HG03457 (cell line): ENCODE results near the gene WBP2.
A peak's percentile ranks its signal among the peaks of the same experiment; 100 is the strongest.
"Not testable (repeated sequence)": the region's sequence is repeated elsewhere in the genome, so short reads cannot be mapped to it uniquely, and the experiment has no call there.

Experiments
- ATAC-seq: cut with Tn5 transposase; IDR thresholded peaks from one replicate; pipeline ENCODE4 v1.9.1; 2021; ENCODE audit warnings: moderate number of reproducible peaks; ENCODE audit not compliant: unreplicated experiment

The WBP2 gene

DNA sequence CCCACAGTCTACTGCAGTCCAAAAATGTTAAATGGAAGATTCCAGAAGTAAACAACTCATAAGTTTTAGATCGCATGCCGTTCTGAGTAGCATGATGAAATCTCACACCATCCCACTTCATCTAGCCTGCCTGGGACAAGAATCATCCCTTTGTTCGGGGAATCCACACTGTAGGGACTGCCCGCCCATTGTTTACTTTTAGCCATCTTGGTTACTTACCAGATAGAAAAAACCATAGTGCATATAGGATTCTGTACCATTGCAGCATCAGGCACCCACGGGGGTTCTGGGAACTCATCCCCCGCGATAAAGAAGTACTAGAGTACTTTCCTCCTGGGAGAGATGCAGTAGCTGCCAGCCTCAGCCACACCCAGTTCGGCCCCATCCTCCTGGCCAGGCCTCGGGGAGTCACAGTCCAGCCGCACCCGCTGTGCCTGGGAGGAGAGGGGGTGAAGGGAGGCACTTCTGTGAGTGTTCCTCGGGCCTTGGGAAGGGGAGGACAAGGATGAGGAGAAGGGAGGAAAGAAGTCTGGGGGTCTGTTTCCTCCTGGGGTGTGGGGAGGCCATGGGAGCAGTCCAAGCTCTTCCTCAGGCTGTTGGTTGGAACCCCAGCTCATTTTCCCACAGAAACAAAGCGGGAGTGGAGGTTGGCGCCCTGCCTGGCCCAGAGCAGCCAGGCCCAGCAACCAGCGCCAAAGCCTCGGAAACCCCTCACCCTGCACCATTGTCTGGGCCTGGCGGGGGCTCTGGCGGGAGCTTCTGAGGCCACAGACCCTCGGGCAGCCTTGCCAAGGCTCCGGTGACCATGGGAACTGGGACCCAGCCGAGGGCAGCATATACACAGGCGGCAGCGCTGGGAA, 14.4 kb upstream of the WBP2 start:
- no peak for ATAC-seq

DNA sequence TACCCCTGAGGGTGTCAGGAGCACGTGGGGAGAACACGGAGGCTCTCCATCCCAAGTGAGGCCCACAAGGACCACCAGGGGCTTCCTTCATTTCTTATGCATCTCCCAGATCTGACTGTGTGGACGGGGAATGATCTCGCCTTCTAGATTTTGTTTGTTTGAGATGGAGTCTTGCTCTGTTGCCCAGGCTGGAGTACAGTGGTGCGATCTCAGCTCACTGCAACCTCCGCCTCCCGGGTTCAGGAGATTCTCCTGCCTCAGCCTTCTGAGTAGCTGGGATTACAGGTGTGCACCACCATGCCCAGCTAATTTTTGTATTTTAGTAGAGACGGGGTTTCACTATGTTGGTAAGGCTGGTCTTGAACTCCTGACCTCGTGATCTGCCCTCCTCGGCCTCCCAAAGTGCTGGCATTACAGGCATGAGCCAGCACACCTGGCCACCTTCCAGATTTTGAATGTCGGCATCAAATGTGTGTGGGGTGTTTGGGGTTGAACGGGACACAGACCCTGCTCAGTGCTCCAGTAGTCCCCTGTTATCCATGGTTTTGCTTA, 13.7 kb upstream of the WBP2 start:
- ATAC-seq = not testable (repeated sequence)

GRCh38 chr17:75865404-75866188, 10.5 kb upstream of the WBP2 start:
- ATAC-seq = not testable (repeated sequence)

- not testable (repeated sequence) for ATAC-seq
Measured at GRCh38 chr17:75864887-75865286, 9.8 kb upstream of the WBP2 start.

GRCh38 chr17:75864448-75864871, 9.3 kb upstream of the WBP2 start:
- peak; percentile 63 for ATAC-seq

- no peak for ATAC-seq
Measured at GRCh38 chr17:75861927-75862317, 6.8 kb upstream of the WBP2 start.

GRCh38 chr17:75859358-75859757, 4.2 kb upstream of the WBP2 start:
- not testable (repeated sequence) for ATAC-seq

DNA sequence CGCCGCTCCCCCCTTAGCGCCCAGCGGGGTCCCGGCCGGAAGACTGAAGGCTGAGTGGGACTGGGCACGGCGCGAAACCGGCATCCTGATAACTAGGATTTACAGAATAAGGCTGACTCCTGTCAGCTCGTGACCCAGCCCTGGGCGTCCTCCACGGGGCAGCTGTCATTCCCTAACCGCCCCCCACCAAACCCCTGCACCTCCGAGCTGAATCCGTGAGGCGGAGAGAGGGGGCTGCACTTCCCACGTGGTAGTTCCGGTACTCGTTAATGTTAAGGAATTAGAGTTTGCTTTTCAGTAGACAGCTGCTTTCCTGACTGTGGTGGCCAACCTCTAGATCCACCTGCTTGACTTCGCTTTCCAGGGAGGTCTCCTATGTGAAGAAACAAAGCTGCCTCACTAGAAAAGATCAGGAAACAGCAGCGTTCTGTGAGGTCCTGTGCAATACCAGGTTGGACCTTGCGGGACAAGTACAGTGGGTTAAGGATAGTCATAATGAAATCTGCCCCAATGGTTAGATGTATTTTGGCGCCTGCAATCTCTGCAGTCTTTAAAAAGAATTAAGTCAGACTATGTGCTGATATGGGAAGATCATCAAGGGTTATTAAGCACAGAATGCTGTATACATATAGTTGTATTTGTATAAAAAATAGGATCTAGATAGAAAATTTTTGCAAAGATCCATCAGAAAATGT, 1.1 kb upstream of the WBP2 start:
- ATAC-seq = no peak

DNA sequence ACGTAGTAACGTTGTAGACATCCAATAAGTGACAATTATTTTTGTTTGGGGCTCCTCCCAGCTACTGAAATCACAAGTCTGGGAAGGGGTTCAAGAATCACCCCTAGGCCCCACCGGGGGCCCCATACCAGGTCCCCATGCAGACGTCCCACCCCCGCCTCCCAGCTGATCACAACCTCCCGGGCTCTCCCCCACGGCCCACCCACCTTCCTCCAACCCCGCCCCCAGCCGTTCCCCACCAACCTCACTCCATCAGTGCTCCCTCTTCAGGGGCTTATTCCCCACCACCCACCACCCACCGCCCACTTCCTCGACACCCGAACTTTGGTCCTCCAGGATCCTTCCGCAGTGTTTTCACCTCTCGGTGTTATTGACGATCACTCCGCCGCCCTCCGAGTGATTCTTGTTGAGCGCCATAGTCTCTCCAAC, 240 bp downstream of the WBP2 start:
- ATAC-seq = no peak

- ATAC-seq = no peak
Measured at GRCh38 chr17:75854101-75854748, 910 bp downstream of the WBP2 start.

- ATAC-seq = no peak
Measured at GRCh38 chr17:75853433-75853832, 1.7 kb downstream of the WBP2 start.

- ATAC-seq = not testable (repeated sequence)
Measured at GRCh38 chr17:75851693-75851991, 3.5 kb downstream of the WBP2 start.

GRCh38 chr17:75850928-75851692, 4.0 kb downstream of the WBP2 start:
- ATAC-seq = no peak

DNA sequence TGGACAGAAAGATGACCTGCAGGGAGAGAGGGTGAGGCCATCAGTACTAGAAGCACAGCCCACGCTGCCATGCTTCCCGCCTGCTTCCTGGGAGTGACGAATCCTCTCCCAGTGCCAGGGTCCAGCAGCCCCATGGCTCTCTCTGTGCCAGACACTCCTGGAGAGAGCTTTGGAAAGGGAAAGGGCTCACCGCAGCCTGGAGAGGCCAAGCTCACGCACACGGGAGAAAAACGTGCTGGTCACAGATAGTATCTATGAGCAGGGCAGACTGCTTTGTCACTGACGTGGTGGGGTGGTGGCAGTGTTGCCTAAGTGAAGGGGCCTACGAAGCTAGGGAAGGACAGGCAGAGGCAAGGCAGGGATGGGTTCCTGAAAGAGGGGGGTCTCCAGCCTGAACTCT, 5.4 kb downstream of the WBP2 start:
- no peak for ATAC-seq

GRCh38 chr17:75849279-75849646, 5.9 kb downstream of the WBP2 start:
- no peak for ATAC-seq

DNA sequence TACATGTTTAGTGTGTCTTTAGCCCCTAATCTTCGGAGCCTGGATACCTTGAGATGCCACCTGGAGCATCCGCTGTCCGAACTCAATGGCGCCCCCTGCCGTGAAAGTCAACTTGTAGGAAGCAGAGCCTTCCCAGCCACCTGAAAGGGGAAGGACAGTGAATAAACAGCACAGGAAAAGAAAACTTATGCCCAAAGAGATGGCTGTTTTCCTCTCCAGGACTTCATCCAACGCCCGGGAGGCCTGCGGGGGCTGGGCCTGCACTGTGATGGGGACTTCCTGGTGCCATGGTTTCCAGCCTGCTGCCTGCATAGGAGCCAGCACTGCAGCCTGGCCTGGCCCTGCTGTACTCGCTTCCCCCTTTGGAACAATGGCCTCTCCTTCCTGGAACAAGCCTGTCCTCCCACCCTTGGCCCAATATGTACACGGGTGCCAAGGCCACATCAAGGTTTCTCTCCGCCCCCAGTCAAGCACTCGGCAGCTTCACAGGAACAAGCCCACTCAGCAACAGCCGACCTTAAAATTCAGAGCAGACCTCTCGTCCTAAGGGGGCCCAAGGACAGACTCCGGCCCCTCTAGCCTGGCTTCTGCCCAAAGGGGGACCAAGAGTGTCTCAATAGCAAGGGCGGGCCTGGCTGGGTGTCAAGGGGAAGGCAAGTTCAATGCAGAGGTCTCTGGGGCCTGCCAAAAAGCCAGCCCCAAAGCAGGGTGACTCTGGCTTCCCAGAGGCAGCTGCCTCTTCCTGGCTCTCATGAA, 6.4 kb downstream of the WBP2 start:
- no peak for ATAC-seq

DNA sequence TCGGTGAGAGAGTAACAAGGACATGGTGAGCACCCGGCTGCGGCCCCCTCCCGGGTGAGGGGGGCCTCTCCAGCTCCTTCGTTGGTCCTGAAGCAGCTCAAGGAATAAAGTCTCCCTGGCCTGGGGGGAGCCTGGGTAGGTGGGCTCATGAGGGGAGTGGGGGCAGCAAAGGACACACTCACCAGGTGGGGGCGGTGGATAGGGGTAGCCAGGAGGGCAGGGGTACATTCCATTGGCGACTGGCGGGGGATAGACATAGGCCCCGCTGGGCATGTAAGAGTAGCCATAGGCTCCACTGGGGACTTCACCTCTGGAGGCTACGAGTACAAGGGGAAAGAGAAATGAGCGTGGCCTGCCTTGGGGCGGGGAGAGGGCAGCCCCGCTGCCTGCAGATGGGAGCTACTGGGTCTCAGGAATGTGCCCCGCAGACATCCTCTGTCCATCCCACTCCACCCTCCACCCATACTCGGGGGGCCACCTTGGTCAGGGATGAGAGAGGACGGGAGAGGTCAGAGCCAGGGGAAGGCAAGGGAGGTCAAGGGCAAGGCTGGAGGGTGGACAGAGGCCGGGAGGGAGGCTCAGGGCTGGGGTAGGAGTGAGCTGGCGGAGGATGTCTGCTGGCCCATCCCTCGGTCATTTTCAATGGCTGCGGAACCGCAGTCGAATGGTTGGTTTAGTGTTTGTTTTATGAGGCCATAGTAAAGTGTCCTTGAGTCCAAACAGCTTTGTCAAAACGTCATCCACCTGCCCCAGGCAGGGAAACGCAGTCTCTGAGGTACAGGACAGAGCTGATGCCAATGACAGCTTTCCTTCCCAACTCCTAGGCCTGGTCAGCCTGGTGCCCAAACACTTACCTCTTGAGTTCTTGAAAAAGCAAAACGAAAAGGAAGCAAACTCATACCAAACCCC, 7.3 kb downstream of the WBP2 start:
- ATAC-seq = no peak
